ENCODE results near the gene CPNE2. TPM values are rescaled to one million over a fixed set of nuclear protein-coding genes. Genes with fewer than 3 reads are reported as not detected.

CPNE2 gene
- total and polyA plus RNA-seq, 2 of the 8 experiments (the other 6 are each of a cell fraction or from before 2014, with no cell fraction given) = 10.6 to 39.5 TPM

GRCh38 chr16:57096793-57097192 lies 4.4 kb downstream of the CPNE2 start:
- Histone ChIP-seq H3K23ac (ENCODE audit: insufficient read length) (no peak overlapping the region), H3K18ac (ENCODE audit: extremely low read depth, low read length) (no peak overlapping the region), H3K4me1 (replicated peaks in 1 of 4; ENCODE audit: control insufficient read depth in 3 of 4, insufficient read depth in 4 of 4, low read length in 3 of 4) (peaks cover 0 to 7% (median 3%) of the 10 kb centered on the region in 4 experiments; a peak in 3 of 7 replicates), H4K91ac (replicated peaks; ENCODE audit: insufficient read length, low read length) (no peak overlapping the region), H3K4ac (replicated peaks; ENCODE audit: insufficient read length, low read depth, low read length) (no peak overlapping the region), H3K27ac (ENCODE audit: low read depth, low read length) (no peak overlapping the region), H2BK120ac (replicated peaks; ENCODE audit: low read depth, low read length) (no peak overlapping the region), H4K8ac (ENCODE audit: extremely low read depth, insufficient read depth, low read length) (no peak overlapping the region), H2AK5ac (ENCODE audit: low read depth, low read length) (no peak overlapping the region), H3K4me2 (ENCODE audit: insufficient read depth in 1 of 2, low read depth in 2 of 2, low read length in 2 of 2) (no peak overlapping the region), H3K23me2 (ENCODE audit: low read depth, low read length) (peaks cover 3% of the 10 kb centered on the region; the same call in 1 of the 2 replicates), H3K79me2 (ENCODE audit: control insufficient read depth in 1 of 2, insufficient read depth in 2 of 2, low read length in 2 of 2) (no peaks in the 10 kb centered on the region), H2AFZ (ENCODE audit: low read length) (no peak overlapping the region), H3K9me3 (ENCODE audit: insufficient read depth in 2 of 2, low read depth in 1 of 2, low read length in 1 of 2) (no peaks in the 10 kb centered on the region), H2BK12ac (ENCODE audit: low read depth, low read length) (no peak overlapping the region), H4K5ac (ENCODE audit: insufficient read length, low read depth, low read length) (no peak overlapping the region), H4K20me1 (replicated peaks in 1 of 2; ENCODE audit: control insufficient read depth in 1 of 2, insufficient read depth in 2 of 2, low read length in 2 of 2) (no peaks in the 10 kb centered on the region), H3K56ac (replicated peaks; ENCODE audit: insufficient read length, low read depth, low read length) (no peak overlapping the region), H3K36me3 (ENCODE audit: control insufficient read depth in 2 of 4, insufficient read depth in 4 of 4, low read length in 3 of 4) (no peaks in the 10 kb centered on the region), H3K79me1 (ENCODE audit: low read depth, low read length) (no peaks in the 10 kb centered on the region), H3K27me3 (replicated peaks in 1 of 4; ENCODE audit: control insufficient read depth in 3 of 4, extremely low read depth in 1 of 4, insufficient read depth in 3 of 4, low read length in 3 of 4) (peaks cover 0 to 16% (median 9%) of the 10 kb centered on the region in 4 experiments; a peak in 5 of 7 replicates), H3K9ac (replicated peaks in 1 of 4; ENCODE audit: extremely low read depth in 1 of 4, low read depth in 3 of 4, low read length in 3 of 4) (no peak overlapping the region), H3K14ac (ENCODE audit: insufficient read length) (no peak overlapping the region), H3K4me3 (ENCODE audit: extremely low read depth in 1 of 4, insufficient read depth in 2 of 4, low read depth in 3 of 4, low read length in 4 of 4) (no peak overlapping the region), H2BK15ac (ENCODE audit: low read length) (no peak overlapping the region), H2BK20ac (ENCODE audit: low read length) (no peak overlapping the region), H2BK5ac (ENCODE audit: low read depth, low read length) (no peak overlapping the region)
- 87% methylated on average over 2 of the region's 2 CpGs; no CpG with 5 or more reads in 1 of the 2 experiments for WGBS, 2 experiments (ENCODE audit: extremely low coverage in 1 of 2, insufficient coverage in 1 of 2, insufficient read length in 1 of 2, insufficient replicate concordance in 2 of 2, low coverage in 1 of 2, low lambda C conversion rate in 2 of 2, missing lambda C conversion rate in 1 of 2)
- CTCF ChIA-PET (ENCODE audit: partially characterized antibody) = interaction anchor here (0.7 to 13.6 kb wide), 8 partner anchors 12 to 132 kb away, joined by 3 to 100 read pairs (median 3); no protein-coding TSS in a partner anchor
- FAIRE-seq = no peak
- POLR2A ChIA-PET (ENCODE audit: partially characterized antibody) = interaction anchor here (2.3 kb wide), 1 partner anchor 12 kb away, joined by 6 read pairs; no protein-coding TSS in a partner anchor
- TF ChIP-seq CTCF (IDR thresholded peaks at IDR 0.05; ENCODE audit: control extremely low read depth in 1 of 3, insufficient read depth in 1 of 3, low read depth in 1 of 3, low read length in 3 of 3) = no peak
- TF ChIP-seq KDM1A (IDR thresholded peaks at IDR 0.05; ENCODE audit: borderline replicate concordance, low read length) = peak; percentile 16; the same call in 1 of the 2 replicates
- TF ChIP-seq FOSL1 (IDR thresholded peaks at IDR 0.05; ENCODE audit: insufficient read depth, low read depth, low read length) = no peak
- no peak for TF ChIP-seq TEAD4 (IDR thresholded peaks at IDR 0.05; ENCODE audit: low read depth, low read length)
- no peak for TF ChIP-seq SP1 (IDR thresholded peaks at IDR 0.05; ENCODE audit: low read depth, low read length)
- no peak for TF ChIP-seq YY1 (IDR thresholded peaks at IDR 0.05; ENCODE audit: low read depth, low read length)
- TF ChIP-seq, protein P1, sequence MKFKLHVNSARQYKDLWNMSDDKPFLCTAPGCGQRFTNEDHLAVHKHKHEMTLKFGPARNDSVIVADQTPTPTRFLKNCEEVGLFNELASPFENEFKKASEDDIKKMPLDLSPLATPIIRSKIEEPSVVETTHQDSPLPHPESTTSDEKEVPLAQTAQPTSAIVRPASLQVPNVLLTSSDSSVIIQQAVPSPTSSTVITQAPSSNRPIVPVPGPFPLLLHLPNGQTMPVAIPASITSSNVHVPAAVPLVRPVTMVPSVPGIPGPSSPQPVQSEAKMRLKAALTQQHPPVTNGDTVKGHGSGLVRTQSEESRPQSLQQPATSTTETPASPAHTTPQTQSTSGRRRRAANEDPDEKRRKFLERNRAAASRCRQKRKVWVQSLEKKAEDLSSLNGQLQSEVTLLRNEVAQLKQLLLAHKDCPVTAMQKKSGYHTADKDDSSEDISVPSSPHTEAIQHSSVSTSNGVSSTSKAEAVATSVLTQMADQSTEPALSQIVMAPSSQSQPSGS (IDR thresholded peaks at IDR 0.05; ENCODE audit: low read length) = no peak
- DNase-seq (ENCODE audit: low read depth in 1 of 2, low spot score in 2 of 2) = no peak
